Choroid plexus epithelial cell (primary cell): ENCODE data around the gene DNAJC1.

Experiments
- DNase-seq: peaks from one replicate; pipeline ENCODE4 v3.0.0-alpha.2; 2010; ENCODE audit warnings: low read depth
- H3K4me3 ChIP-seq: 2 replicates; pipeline ENCODE4 v1.5.1; 2011; ENCODE audit warnings: low read depth, mild to moderate bottlenecking, control low read depth, low read length, moderate library complexity
- TF ChIP-seq, protein P1 (sequence below): conservative IDR thresholded peaks from 2 replicates; pipeline ENCODE4 v1.5.1; 2011; ENCODE audit warnings: low read depth, mild to moderate bottlenecking, control low read depth, inconsistent platforms, low read length, moderate library complexity

Gene DNAJC1

DNA sequence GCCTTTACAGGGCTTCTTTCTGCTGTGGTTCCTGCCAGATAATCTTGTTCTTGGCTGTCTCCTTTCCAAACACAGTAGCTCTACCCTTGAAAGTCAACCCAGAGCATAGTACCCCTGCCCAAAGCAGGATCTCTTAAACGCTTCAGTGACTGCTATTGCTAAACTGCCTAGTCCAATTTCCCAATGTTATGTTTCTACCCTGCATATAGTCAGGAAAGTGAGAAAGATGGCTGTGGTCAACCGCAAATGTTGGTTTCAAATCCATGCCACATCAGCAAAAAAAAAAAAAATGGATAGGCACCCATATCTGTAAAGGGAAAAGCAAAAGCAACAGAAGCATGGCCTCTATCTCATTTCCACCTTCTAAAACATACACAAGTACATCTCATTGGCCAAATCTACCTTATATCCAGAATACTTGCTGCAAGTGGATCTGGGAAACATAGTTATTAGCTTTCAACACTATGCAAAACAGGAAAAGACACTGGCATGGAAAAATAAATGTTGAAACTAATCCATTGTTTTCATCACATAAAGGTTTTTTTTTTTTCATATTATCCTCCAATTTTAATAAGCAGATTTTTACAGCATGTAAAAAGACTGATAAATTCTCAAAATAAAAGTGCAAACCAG, 59.8 kb downstream of the DNAJC1 start:
- H3K4me3 ChIP-seq = no peak overlapping the region
- DNase-seq = peak; percentile 71
- TF ChIP-seq, protein P1, sequence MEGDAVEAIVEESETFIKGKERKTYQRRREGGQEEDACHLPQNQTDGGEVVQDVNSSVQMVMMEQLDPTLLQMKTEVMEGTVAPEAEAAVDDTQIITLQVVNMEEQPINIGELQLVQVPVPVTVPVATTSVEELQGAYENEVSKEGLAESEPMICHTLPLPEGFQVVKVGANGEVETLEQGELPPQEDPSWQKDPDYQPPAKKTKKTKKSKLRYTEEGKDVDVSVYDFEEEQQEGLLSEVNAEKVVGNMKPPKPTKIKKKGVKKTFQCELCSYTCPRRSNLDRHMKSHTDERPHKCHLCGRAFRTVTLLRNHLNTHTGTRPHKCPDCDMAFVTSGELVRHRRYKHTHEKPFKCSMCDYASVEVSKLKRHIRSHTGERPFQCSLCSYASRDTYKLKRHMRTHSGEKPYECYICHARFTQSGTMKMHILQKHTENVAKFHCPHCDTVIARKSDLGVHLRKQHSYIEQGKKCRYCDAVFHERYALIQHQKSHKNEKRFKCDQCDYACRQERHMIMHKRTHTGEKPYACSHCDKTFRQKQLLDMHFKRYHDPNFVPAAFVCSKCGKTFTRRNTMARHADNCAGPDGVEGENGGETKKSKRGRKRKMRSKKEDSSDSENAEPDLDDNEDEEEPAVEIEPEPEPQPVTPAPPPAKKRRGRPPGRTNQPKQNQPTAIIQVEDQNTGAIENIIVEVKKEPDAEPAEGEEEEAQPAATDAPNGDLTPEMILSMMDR = no peak

DNA sequence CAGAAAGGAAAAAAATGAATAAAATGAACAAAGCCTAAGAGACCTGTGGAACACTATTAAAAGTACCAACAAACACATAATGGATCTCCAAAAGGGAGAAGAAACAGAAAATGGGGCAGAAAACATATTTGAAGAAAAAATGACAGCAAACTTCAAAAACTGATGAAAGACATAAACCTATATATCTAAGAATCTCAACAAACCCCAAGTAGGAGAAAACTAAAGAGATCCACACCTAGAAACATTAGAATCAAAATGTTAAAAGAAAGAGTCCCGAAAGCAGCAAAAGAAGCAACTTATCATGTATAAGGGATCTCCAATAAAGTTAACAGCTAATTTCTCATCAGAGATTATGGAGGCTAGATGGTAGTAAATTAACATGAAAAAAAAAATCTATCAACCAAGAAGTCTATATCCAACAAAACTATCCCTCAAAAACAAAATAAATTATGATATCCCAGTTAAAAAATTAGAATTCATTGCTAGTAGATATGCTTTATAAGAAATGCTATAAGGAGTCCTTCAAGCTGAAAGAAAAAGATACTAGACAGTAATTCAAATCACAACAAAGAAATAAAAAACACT, 68.0 kb downstream of the DNAJC1 start:
- TF ChIP-seq, protein P1 = no peak
- no peak for DNase-seq
- no peak overlapping the region for H3K4me3 ChIP-seq

- peak; percentile 65 for DNase-seq
- no peak overlapping the region for H3K4me3 ChIP-seq
- TF ChIP-seq, protein P1 = no peak
Observed at GRCh38 chr10:21934307-21934706, 69.2 kb downstream of the DNAJC1 start.

GRCh38 chr10:21929070-21929469, 74.5 kb downstream of the DNAJC1 start:
- peak; percentile 55 for DNase-seq
- TF ChIP-seq, protein P1 = no peak
- H3K4me3 ChIP-seq = no peak overlapping the region

DNA sequence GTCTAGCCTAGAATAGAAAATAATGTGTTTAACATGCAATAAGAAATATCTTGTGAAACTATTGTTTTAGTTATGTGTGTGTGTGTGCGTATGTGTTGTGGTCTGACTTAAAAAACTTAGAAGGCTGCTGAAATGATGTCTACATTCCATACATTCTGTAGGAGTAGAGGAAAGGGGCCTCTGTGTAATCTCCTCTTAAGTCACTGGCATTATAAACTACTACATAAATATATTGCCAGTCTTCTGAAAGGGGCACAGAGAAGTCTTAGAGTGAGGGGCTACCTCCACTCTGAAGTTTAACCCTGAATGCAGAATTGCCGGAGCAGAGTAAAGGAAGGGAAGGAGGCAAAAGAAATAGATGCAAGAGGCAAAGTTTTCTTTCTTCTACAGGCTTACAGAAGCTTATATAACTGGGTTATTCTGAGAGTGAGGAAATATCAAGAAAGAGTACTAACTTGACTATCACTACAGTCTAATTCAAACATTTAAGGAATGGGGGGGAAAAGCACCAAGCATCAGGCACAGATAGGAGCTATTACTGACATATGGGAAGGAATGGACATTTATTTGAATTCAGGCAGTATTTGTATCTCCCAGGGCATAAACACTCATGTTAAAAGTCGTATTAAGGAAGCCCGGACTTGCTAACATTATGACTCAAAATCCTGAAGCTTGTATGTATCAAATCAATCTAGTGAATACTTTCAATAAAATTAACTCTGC, 75.7 kb downstream of the DNAJC1 start:
- TF ChIP-seq, protein P1 = no peak
- DNase-seq = peak; percentile 92
- H3K4me3 ChIP-seq = no peak overlapping the region

DNA sequence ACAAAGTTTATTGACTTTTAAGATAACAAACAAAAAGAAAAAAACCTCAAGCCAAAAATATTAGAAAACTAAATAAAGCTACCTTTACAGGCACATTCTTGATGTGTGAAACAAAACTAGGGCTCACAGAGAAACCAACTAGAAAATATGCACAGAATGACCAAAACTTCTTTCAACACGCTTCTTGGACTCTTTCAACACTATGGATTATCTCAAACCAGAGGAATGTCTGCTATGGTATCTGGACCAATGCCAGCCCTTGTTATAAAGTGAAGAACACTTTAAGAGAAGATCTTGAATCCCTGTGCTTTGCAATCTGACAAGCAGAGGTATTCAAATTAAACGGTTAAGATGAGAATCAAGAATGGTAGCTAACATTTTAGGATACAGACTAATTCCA, 76.6 kb downstream of the DNAJC1 start:
- DNase-seq = peak; percentile 98
- TF ChIP-seq, protein P1 = no peak
- H3K4me3 ChIP-seq = peak overlapping the region; percentile 5
